Epidermal melanocyte (primary cell): ENCODE measurements around the gene SLC51A.
"Not testable (repeated sequence)": the region's sequence is repeated elsewhere in the genome, so short reads cannot be mapped to it uniquely, and the experiment has no call there.

Experiments used
- DNase-seq: peaks from one replicate; pipeline ENCODE4 v3.0.0; 2011; ENCODE audit warnings: low spot score; ENCODE audit not compliant: insufficient read length

SLC51A gene

DNA sequence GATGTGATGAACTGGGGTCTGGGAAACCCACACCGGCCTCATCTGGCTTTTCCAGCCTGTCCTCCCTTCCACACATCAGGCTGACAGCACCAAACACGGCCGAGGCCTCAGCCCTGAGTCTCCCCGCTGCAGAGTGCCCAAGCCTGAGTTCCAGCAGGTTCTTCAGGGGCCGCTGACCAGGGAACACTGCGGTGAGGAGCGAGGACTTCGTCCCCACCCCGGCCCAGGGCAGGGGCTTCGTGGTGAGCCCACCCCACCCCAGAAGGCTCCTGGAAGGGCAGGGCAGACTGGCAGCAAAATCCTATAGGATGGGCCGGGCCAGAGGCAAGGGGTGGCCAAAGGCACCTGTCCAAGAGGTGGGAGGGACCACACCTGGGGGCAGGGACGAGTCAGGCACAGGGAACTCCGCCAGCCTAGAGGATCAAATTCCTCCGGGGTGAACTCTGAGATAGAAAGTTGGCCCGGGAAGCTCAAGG lies at the start of gene SLC51A:
SLC51A (plus strand) TSS at position 446 of the 476 bp plus-strand sequence. CDS start 179 bp downstream, outside the sequence.
- DNase-seq = no peak

DNA sequence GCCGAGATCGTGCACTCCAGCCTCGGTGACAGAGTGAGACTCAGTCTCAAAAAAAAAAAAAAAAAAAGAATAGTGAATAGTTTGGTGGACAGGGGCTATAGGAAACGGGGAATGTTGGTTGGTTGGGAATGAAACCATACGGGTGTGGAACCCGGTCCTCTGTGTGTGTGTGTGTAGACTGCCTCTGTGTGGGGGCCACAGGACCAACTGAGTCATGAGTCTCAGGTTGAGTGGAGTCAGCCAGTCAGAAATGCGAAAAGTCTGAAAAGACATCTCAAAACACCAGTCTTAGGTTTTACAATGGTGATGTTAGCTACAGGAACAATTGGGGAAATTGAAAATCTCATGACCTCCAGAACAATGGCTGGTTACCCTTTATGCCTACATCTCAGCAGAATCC lies 49.6 kb upstream of the SLC51A start:
- DNase-seq = no peak

DNA sequence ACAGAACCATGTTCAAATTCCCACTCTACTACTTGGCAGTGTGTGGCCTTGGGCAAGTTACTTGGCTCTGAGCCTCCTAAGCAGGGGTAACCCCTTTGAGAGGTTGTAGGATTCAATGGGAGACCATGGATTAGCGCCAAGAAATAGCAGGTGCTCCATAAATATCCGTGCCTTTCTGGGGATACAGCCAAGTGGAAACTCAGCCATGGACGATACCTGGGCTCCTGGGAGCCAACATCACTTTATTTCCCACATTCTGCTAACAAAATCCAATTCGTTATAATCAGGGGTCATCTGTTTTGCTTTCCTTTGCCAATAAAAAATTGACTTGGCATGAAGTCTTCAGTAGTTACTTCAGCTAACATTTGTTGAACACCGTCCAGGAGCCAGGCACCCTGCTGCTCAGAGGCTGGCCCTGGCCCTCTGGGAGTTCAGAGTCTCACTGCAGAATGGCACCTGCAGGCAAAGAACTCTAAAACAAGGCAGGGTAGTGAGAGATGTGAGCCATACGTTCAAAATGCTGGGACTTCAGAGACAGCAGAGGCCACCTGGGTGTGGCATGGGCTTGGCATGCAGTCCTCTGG lies 47.4 kb upstream of the SLC51A start:
- no peak for DNase-seq

DNA sequence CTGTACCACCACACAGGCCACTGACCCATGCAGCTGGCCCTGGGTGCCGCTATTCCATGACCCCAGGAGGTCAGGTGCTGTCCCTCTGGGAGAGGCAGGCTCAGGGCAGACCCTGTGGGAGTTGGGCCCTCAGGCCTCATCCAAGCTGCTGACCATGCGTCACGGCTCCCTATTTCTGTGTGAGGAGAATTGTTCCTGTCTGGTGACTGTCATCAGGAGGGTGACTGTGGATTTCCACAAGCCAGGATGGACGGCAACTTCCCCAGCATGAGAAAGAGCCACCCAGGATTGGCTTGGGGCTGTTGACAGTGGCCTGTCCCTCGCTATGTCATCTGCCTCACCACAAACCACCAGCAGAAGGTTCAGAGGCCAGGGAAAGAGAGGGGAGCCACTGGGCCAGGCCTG lies 46.5 kb upstream of the SLC51A start:
- no peak for DNase-seq

DNA sequence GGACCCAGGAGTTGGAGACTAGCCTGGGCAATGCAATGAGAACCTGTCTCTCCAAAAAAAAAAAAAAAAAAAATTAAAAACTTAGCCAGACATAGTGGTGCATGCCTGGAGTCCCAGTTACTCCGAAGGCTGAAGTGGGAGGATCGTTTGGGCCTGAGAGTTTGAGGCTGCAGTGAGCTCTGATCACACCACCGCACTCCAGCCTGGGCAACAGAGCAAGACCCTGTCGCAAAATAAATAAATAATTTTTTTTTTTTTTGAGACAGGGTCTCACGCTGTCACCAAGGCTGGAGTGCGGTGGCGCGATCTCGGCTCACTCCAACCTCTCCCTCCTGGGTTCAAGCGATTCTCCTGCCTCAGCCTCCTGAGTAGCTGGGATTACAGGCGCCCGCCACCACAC lies 46.0 kb upstream of the SLC51A start:
- not testable (repeated sequence) for DNase-seq

DNA sequence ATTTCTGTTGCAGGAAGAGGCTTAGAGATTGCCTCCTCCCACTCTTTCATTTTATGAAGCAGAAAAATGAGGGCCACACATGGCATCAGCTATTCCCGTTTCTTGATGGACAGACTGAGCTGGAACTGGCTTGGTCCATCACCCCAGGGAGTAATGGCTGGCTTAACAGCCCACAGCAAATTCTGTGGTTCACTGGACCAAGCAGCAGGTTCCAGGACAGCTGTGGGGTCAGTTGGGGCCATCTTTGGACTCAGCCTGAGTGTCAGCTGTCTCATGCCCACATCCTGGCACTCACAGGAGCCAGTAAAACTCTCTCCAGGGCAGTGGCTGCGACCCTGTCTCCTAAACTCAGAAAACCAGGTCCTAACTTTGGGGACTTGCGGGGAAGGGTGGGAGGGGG lies 41.7 kb upstream of the SLC51A start:
- no peak for DNase-seq

DNA sequence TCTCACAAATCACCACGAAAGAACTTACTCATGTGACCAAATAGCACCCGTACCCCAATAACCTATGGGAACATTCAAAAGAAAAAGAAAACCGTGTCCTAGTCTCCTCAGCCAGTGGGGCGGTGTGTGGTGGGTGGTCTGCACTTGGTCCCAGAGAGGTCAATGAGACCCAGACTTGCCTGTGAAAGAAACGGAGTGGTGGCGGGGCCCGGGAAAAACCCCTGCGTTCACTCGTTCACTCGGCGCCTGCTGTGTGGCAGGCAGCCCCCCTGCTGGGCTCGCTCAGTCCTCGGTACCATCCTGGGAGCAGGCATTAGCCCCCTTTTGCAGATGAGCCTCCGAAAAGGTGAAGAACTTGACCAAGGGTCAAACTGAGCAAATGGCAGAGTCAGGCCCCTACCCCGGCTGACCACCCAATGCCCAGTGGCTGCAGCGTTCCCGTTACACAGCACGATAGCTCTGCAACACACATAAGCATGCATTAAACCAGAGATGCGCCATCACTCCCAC lies 41.2 kb upstream of the SLC51A start:
- no peak for DNase-seq

DNA sequence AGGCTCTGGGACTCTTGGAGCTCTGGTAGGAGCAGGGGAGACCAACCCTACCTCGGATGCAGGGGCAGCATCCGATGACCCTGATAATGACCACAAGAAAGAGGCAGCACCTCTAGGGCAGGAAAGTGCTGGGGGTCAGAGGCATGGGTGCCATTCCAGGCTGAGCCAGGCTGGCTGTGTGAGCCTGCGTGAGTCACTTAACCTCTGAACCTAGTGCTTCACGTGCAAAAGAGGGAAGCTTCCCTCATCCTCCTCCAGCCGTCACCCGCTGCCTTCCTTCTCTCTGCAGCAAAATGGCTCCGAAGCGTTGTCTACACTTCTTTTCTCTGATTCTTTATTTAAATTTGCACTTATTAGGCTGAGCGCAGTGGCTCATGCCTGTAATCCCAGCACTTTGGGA lies 40.6 kb upstream of the SLC51A start:
- no peak for DNase-seq

DNA sequence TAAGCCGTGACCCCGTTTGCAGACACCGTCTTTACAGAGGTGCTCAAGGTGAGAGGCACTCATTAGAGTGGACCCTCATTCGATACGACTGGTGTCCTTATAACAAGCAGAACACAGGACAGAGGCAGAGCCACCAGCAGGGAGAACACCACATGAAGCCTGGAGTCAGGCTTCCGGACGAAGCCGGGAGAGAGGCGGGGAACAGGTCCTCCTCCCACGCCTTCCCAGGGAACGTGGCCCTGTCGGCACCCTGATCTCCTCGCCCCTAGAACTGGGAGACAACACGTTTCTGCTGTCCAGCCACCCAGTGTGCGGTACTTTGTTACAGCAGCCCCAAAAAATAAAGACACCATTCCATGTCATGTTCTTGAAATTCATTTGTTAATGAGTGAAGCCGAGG lies 38.8 kb upstream of the SLC51A start:
- DNase-seq = no peak

DNA sequence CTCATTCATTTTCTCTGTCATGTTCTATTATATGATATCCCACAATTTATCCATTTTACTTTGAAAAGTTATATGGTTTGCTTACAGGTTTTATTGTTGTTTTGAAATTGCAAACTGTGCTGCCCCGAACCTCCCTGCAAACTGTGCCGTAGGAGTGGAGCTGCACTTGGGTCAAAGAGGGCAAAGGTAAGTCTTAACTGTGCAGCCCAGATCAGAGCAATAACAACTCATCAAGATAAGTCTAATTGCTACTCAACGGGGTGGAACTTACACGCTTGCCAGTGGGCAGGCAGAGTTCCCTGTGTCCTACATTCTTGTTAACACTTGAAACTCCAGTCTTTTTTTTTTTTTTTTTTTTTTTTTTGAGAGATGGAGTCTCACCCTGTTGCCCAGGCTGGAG lies 38.4 kb upstream of the SLC51A start:
- DNase-seq = no peak

DNA sequence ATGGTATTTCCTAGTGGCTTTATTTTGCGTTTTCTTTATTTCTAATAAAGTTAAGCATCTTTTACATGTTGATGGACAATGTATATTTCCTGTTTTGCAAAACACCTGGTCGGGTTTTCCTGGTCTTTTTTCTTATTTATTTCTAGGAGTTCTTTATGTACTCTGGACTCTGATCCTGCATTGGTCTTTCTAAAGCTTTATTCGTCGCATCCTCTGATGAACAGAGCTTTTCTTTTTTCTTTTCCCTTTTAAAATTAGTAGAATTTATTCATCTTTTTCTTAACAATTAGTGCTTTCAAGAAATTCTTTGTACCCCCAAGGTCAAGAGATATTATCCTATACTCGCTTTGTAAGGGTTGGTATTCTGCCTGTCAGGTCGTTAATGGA lies 37.3 kb upstream of the SLC51A start:
- DNase-seq = no peak

DNA sequence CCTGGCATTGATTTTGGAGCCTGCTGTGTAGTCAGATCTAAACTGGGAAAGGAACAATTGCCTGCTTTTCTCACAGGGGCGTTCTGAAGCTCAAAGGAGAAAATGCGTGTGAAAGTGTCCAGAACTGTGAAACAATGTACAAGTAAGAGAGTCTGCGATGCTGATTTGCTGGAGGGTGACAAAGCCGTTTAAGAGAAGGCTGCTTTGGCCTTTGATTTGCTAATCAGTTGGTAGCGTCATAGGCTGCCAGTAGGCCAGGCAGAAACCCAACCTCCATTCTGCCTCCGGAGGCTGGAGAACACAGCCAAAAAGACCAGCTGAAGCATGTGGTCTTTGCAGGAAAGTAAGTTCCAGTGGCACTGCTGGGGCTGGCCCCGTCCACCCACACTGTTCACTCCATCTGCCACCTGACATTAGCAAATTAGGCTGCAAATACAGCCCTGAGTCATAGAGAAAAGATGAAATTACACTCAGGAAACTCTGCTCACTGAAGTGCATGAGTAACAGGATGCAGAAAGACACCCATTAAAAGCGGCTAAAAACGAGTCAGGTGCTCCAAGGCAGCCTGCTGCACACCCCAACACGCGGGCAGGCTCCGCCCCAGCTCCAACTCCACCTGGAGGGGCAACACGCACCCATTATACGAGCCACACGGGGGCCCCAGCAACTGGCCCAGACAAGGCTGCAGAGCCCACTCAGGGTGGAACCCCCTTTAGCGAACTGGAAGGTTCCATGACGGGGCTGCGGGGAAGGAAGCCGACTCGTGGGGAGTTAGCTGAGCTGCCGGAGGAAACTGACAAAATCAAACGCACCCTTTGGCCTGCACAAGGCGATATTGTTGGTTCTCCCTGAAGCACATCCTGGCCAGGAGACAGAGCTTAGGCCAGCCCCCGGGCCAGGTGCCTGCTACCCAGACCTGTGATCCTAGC lies 36.7 kb upstream of the SLC51A start:
- no peak for DNase-seq

DNA sequence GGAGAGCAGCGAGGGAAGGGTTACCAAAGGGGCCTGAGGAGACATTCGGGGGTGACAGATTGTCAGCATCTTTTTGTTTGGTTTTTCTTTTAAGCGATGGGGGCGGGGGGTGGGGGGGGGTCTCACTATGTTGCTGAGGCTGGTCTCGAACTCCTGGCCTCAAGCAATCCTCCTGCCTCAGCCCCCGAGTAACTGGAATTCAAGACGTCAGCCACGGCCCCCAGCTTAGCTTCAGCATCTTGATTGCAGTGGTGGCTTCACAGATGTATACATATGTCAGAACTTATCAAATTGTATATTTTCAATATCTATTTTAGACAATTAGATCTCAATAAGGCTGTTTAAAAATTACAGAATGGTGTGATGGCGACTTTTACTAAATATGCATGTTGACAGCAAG lies 36.0 kb upstream of the SLC51A start:
- DNase-seq = no peak

DNA sequence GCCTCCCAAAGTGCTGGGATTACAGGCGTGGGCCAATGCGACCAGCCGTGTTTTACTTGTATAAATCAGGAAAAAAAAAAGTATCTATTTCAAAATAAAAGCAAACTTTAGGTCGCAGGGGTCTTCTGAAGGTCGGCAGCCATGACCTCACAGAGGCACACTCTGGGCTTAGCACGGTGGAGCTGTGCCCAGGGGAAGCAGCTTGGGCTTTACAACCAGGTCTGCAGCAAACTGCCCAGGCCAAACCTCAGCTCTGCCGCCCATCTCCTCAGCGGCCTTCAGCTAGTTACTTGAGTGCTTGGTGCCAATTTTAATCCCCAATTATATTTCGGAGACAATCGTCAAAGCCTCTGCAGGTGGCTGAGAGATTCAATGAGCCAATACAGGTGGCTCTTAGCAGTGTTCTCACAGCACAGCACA lies 35.2 kb upstream of the SLC51A start:
- no peak for DNase-seq

DNA sequence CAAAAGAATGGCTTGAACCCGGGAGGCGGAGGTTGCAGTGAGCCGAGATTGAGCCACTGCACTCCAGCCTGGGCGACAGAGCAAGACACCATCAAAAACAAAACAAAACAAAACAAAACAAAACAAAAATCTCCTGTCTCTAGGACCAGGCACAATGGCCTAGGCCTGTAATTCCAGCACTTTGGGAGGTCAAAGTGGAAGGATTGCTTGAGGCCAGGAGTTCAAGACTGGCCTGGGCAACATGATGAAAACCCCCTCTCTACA lies 32.2 kb upstream of the SLC51A start:
- DNase-seq = not testable (repeated sequence)

DNA sequence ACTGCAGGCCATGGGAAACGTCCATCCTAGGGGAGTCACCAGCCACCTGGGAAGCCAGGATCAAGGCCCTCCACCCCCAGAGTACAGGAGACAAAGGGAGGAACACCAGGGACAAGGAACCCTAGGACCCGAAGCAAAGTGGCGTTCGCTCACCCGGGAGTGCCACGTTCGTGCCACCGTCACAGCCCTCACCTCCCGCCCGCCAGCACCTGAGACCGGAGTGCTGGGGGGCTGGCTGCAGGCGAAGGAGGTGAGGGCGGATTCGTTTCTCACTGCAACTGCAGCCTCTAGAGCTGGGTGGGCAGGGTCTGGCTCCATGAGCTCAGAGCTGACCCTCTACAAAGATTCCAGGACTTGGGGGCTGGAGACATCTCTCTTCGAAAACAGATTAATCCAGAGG lies 31.5 kb upstream of the SLC51A start:
- no peak for DNase-seq

DNA sequence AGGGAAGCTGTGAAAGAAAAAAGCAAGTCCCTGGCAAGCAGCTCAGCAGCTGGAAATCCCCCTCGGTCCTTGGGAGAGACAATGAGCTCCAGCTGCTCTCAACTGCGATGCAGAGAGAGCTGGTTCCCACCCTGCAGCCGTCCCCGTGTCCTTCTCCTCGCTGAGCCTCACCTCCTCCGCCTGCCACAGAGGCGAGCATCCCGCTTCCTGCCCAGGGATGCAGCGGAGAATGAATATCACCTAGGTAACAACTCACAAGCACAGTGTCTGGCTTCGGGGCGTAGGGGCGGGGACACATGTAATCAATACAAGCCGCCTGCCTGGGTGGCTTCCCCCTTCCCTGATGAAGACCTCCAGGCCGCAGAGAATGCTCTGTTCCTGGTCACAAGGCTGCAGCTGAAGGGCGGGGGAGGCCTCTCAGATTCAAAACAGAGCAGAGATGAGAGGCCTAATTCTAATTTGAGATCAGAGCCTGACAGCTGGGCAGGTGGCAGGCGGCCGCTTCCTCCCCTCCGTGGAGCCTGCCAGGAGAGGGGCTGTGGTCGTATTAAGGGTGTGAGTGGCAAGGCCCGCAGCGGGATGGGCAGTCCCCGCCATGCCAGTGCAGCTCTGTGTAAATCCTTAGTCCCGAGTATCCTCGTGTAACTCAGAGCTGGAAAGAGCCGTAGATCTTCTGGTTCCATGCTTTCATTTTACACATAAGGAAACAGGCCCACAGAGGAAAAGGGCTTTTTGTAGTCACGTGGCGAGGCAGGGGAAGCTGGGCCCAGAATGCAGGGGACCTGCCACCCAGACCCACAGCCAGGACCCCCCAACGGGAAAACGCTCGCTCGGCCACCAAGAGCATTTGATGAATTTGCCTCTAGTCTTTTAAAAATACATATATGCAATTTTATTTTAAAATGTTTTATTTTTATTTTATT lies 29.4 kb upstream of the SLC51A start:
- DNase-seq = no peak

DNA sequence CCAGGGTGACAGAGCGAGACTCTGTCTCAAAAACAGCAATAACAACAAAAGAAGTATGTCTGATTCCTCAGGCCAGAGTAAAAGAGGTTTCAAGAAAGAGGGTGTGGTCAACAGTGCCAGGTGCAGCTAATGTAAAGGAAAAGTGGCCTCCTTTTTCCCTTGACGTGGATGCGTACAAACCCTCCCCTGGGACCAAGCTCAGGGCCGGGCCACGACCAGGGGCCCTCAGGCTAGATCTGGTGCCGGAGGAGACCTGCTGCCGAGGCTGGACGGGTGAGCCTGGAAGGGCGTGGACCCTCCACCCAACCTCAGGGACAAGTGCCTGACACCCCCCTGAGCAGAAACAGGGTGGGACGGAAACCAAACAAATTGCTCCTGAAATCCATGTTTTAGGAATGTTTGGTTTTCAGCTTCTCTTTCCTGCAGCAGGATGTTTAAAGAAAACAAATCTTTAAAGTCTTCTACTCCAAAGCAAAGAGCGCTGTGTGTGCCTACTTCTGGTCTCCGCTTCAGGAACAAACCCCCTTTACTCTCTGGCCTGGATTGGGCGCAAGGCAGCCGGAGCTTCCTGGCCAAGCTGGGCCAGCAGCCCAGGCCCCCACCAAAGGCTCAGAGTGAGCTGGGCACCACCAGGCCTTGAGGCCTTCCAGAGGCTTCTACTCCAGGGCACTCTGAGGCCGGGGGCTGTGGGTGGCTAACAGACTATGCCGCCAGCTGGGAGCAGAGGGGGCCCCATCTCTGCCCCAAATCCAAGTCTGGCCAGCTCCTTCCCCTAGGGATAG lies 26.6 kb upstream of the SLC51A start:
- DNase-seq = no peak

DNA sequence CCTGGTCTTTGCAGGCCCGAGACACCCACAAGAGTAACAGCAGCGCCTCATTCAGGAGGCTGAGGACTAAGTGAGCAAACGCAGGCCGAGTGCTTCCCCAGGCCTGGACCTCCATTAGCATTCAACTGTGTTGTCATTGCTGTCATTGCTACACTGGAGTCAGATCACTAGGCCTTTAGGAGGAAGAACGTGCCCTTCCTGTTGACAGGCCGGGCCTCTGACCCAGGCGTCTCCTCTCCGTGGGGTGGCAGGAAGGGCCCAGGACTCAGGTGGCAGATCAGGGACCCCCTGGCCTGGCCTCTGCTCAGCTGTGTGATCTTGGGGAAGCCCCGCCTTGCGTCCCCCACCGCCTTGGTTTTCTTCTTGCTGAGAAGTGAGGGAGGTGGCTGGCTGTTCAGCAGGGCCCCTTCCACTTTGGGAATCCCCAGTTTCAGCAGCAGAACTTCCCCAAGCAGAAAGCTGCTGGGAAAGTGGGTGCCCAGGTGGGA lies 24.3 kb upstream of the SLC51A start:
- DNase-seq = no peak

DNA sequence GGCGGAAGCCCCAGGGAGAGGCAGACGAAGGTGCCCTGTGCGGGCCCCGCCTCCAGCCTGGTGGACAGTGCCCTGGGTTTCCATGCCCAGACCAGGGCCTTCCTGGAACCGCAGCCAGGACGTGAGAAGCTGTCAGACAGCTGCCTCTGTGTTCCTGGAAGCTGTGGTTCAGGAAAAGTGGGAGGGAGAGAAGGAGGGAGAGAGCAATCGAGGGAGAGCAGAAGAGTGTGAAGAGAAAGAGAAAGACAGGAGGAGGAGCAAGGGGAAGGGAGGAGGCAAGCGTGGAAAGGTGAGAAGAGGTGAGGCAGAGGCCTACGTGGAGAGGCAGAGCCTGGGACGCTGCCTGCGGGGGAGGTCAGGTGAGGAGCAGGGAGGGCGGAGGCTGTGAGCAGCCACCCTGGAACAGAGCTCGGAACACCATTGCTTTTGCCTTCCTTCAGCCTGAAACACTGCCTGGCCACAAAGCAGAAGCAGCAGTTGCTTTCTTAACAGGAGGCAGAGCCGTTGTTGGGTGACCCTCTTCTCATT lies 23.7 kb upstream of the SLC51A start:
- DNase-seq = no peak
